ENCODE data around the gene SCYL1.
A peak's percentile ranks its signal among the peaks of the same experiment; 100 is the strongest.

SCYL1 gene

GRCh38 chr11:65536412-65537295, 11.8 kb downstream of the SCYL1 start:
- DNase-seq (ENCODE audit: low read depth in 3 of 3): no peak

DNA sequence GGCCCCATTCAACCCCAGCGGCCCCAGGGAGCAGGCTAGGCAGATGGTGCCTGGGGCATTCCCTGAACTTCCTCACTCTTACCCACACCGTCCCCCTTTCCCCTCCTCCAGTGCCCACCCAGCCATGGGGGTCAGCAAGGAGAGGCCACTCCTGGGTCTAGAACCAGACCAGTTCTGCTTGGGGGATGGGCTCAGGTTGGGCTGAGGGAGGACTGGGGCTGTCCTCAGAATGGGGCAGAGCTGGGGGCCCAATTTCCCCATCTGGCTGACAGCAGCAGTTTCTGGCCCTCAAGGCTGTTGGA, 12.4 kb downstream of the SCYL1 start:
- DNase-seq (ENCODE audit: low read depth in 3 of 3): no peak

GRCh38 chr11:65537620-65538231, 12.8 kb downstream of the SCYL1 start:
- DNase-seq (ENCODE audit: low read depth in 3 of 3): no peak

DNA sequence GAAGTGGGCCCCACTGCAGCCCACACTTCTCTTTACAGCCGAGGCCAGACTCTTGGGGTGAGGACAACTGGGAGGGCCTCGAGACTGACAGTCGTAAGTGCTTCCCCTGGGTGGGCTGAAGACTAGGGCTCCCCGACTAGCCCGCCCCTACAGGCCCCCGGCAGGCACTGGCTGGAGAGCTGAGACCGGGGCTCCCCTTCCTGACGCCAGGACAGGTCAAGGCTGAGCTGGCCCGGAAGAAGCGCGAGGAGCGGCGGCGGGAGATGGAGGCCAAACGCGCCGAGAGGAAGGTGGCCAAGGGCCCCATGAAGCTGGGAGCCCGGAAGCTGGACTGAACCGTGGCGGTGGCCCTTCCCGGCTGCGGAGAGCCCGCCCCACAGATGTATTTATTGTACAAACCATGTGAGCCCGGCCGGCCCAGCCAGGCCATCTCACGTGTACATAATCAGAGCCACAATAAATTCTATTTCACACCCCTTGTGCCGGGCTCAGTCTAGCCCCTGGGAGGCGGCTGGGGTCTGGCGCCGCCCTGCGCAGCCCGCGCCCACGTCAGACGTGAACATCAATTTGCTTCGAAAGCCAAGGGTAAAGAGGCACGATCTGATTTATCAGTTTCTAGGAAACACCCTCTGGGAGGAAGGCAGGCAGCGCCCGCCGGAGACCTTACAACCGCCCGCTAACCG, 13.5 kb downstream of the SCYL1 start:
- DNase-seq (ENCODE audit: low read depth in 3 of 3): no peak

- no peak for DNase-seq (ENCODE audit: low read depth in 3 of 3)
Measured at GRCh38 chr11:65538915-65539743, 14.2 kb downstream of the SCYL1 start.

DNA sequence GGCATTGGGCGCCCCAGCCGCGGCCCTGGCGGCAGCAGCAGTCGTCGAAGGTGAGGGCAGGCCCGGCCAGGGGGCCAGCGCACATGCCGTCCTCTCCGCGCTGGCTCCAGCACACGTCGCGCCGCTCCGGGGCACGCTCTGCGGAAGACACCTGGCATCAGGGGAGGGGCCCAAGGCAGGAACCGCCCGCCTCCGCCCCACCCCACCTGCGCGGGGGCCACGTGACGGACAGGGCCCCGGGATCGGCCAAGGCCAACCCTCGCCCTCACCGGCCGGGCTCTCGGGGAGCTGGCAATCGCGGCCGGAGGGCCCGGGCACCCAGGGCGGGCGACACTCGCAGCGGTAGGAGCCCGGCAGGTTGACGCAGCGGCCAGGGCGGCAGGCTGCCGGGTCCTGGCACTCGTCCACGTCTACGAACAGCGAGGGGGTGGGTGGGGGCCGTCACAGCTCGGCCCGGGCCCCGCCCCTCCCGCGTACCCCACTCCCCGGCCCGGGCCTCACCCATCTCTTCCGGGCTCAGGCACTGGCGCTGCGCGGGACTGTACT, 14.9 kb downstream of the SCYL1 start:
- peak in 1 of 3 donors; percentile 21 for DNase-seq (ENCODE audit: low read depth in 3 of 3)

- peak; percentile 79 to 85 (median 83) for DNase-seq (ENCODE audit: low read depth in 3 of 3)
Measured at GRCh38 chr11:65540290-65541092, 15.6 kb downstream of the SCYL1 start.

DNA sequence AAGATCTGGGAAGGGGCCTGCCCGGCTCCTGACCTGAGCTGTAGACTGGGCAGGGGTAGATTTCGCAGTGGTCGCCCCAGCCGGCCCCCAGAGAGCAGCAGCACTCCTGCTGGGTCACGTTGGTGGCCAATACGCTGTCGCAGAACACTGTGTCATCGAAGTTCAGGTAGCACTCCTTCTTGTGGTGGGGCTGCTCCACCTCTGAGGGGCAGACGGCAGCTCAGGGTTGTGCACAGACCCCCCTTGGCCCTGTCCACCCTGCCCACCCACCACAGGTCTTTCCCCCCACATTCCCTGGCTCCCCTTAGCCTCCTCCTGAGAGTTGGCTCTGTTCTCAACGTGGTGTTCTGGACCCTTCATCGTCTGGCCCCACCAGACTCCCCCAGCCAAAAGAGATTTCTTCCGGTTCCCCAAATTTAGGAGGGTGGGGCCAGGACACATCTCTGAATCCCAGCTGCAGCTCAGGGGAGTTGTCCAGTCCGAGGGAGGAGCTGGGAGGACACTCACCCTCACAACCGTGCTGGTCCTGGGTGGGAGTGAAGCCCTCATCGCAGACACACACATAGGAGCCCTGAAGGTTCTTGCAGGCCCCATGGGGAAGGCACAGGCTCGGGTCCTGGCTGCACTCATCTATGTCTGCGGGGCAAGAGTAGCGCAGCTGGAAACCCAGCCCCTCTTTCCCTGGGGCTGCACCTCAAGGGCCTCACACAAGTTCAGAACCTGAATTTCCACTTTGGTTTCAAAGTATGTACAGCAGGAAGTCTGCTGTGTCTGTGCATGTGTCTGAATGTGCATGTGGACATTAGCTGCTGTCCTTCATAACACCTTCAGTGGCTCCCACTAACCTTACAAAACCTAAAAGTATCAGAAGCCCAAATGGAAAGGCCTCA, 16.5 kb downstream of the SCYL1 start:
- no peak for DNase-seq (ENCODE audit: low read depth in 3 of 3)

DNA sequence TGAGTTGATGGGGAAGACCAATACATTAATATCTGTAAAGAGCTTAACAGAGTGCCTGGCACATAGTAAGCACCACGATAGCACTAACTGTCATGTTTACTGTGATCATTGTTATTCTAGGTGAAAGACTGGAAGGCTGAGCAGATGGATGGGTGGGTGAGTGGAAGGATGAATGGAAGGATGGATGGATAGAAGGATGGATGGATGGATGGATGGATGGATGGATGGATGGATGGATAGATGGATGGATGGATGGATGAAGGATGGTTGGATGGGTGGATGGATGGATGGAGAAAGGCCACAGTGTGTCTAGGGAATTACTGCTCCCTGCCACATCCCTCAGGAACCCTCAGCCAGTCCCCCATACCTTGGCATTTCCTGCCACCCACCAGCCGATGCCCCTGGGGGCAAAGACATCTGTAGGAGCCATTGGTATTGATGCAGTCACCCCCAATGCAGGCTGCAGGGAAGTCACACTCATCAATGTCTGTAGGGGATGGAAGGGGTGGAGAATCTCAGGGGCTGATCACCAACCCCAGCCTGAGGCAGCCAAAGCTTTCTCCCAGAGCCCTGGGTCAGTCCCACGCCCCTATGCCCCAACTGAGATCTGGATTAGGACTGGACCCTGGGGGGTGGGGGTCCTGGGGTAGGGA, 18.0 kb downstream of the SCYL1 start:
- DNase-seq (ENCODE audit: low read depth in 3 of 3): no peak

DNA sequence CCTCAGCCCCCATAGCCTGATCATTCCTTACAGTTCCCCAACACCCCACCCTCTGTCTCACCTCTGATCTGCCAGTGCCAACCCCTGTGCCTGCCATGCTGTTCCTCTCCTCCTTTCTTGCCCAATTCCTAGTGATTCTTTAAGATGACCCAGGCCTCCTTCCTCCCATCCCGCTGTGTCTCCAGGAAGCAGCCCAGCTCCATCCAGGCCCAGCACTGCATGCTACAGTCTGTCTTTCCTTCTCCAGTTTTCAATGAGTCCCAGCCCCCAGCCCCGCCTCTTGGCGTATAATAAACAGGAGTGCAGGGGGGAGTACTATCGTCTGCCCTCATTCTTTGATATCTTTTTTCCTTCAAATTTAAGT, 21.0 kb downstream of the SCYL1 start:
- no peak for DNase-seq (ENCODE audit: low read depth in 3 of 3)

DNA sequence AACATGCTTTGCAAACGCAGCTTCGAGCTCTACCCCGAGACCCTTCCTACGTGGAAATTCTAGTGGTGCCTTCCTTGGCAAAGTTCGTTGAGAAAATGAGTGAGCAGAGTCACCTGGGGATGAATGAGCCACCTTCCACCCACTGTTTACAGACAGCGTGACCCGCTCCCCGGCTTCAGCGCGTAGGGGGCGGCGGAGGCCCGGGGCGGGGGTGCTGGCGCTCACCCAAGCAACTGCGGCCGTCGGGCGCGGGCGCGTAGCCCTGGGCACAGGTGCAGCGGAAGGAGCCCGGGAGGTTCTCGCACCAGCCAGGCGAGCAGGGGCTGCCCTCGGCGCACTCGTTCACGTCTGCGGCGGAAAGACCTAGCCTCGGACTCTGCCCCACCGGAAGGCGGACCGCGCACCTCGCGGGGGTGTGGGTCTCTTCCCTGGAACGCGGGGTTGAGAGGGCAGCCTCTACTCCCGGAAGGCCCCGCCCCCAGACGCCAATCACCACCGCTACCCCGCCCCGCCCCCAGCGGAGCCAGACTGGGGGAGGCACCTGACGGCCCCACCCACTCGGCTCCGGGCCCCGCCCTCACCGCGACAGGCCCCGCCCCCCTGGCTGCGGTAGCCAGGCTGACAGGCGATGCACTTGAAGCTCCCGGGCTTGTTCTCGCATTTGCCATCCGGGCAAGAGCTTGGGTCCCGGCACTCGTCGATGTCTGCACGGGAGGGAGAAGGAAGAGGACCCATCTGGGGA, 21.5 kb downstream of the SCYL1 start:
- peak; percentile 95 to 99 (median 98) for DNase-seq (ENCODE audit: low read depth in 3 of 3)

- no peak for DNase-seq (ENCODE audit: low read depth in 3 of 3)
Measured at GRCh38 chr11:65547446-65548125, 22.7 kb downstream of the SCYL1 start.

- no peak for DNase-seq (ENCODE audit: low read depth in 3 of 3)
Measured at GRCh38 chr11:65548395-65548794, 23.5 kb downstream of the SCYL1 start.

DNA sequence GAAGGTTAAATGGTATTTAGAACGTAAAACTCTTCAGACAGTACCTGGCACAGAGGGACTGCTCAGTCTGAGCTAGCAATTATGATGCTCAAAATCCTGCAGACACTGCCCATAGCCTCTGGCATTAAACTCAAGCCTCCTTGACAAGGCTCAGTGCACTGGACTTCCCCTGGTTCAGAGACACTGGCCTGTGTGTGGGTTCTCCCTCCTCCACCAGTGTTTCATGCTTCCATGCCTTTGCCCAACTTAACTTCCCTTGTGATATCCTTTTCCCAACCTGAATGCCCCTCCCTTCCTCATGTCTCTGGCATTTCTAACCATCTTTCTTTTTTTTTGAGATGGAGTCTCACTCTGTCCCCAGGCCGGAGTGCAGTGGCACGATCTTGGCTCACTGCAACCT, 24.2 kb downstream of the SCYL1 start:
- no peak for DNase-seq (ENCODE audit: low read depth in 3 of 3)

- DNase-seq (ENCODE audit: low read depth in 3 of 3): no peak
Measured at GRCh38 chr11:65551572-65552387, 26.9 kb downstream of the SCYL1 start.

DNA sequence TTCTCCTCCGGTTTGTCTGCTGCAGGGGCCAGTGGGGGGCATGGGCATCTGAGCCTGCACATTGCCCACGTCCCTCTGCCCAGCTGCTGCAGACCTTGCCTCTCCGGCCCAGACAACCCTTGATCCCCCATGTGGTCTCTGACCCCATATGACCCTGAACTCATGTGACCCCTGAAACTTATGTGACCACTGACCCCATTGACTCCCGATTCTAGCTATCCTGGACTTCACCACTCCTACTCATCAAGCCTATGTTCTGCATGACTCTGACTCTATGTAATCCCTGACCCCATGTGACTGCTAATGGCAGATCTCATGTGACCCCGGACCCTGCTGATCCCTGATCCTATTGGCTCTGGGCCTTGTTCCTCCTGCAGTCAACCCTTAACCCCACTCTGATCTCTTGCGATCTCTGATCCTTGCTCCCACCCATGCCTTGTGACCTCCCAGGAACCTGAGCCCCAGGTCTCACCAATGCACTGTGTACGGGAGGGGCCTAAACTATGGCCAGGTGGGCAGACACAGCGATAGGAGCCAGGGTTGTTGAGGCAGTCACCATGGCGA, 27.6 kb downstream of the SCYL1 start:
- DNase-seq (ENCODE audit: low read depth in 3 of 3): no peak

All from stimulated activated CD4-positive, alpha-beta T cell treated with anti-CD3 and anti-CD28 coated beads, TNF-alpha, amount 100 ng/mL, for 48 hours (primary cell).